SK-N-SH (cell line): ENCODE measurements around the gene MACROD2. TPM values are rescaled to one million over a fixed set of nuclear protein-coding genes. Genes with fewer than 3 reads are reported as not detected.

ENCODE experiments used
- CTCF ChIA-PET: fragments of 300-600, 350-600 bp; formaldehyde crosslinking; extraction: SDS; loops from one replicate; lab custom pipeline; 2021; lab: Yijun Ruan, JAX
- POLR2A ChIA-PET: fragments of 350-600 bp; sonication (Branson Sonifier 250); formaldehyde crosslinking; extraction: SDS; loops from one replicate; lab custom pipeline; 2020; ENCODE audit warnings: antibody characterized with exemption, inconsistent platforms; lab: Yijun Ruan, JAX
- DNase-seq: peaks from one replicate; pipeline ENCODE4 v3.0.0; 2012
- H2AFZ ChIP-seq: fragments of 200-600 bp; sonication (generic); 2 replicates; pipeline ENCODE4 v1.8.1; 2016; ENCODE audit warnings: antibody characterized with exemption, mild to moderate bottlenecking, low read depth
- H3F3A ChIP-seq: fragments of 200-600 bp; sonication (generic); replicated peaks from 2 replicates; pipeline ENCODE3; 2016; ENCODE audit warnings: antibody characterized with exemption, mild to moderate bottlenecking; ENCODE audit not compliant: insufficient read depth
- H3K27ac ChIP-seq, 2 experiments: fragments of 200-500 bp in 1 of 2; fragments of 200-600 bp in 1 of 2; sonication (Bioruptor generic) in 1 of 2; sonication (generic), shearing (Covaris generic) in 1 of 2; 2 replicates each; pipeline versions ENCODE4 v1.5.1 to v1.6.1; 2014 to 2016; ENCODE audit warnings: low read depth in 2 of 2, inconsistent platforms in 1 of 2, low read length in 1 of 2, mild to moderate bottlenecking in 1 of 2, mixed read lengths in 1 of 2
- H3K27me3 ChIP-seq: fragments of 200-600 bp; sonication (generic), shearing (Covaris generic); 2 replicates; pipeline ENCODE4 v1.6.1; 2016; ENCODE audit warnings: mixed run types; ENCODE audit not compliant: insufficient read depth
- H3K36me3 ChIP-seq, 2 experiments: fragments of 200-500 bp in 1 of 2; fragments of 200-600 bp in 1 of 2; sonication (Bioruptor generic) in 1 of 2; sonication (generic) in 1 of 2; replicated peaks in 1 of 2; 2 replicates each; pipeline versions ENCODE3 to v1.5.1; 2014 to 2016; ENCODE audit warnings: low read length in 1 of 2, mild to moderate bottlenecking in 1 of 2; ENCODE audit not compliant: insufficient read depth in 2 of 2, control insufficient read depth in 1 of 2
- H3K4me1 ChIP-seq, 2 experiments: fragments of 200-500 bp in 1 of 2; fragments of 200-600 bp in 1 of 2; sonication (Bioruptor generic) in 1 of 2; sonication (generic), shearing (Covaris generic) in 1 of 2; 2 replicates each; pipeline versions ENCODE4 v1.5.1 to v1.6.1; 2014 to 2016; ENCODE audit warnings: low read depth in 1 of 2, low read length in 1 of 2, mixed run types in 1 of 2; ENCODE audit not compliant: insufficient read depth in 2 of 2, control insufficient read depth in 1 of 2
- H3K4me2 ChIP-seq: fragments of 200-600 bp; sonication (generic), shearing (Covaris generic); 2 replicates; pipeline ENCODE4 v1.6.1; 2017; ENCODE audit warnings: mixed run types
- H3K4me3 ChIP-seq, 2 experiments: fragments of 200-500 bp in 1 of 2; fragments of 200-600 bp in 1 of 2; sonication (Bioruptor generic) in 1 of 2; sonication (generic), shearing (Covaris generic) in 1 of 2; 2 replicates each; pipeline versions ENCODE4 v1.5.1 to v1.8.1; 2014 to 2016; ENCODE audit warnings: low read depth in 2 of 2, inconsistent platforms in 1 of 2, low read length in 1 of 2, mild to moderate bottlenecking in 1 of 2, mixed read lengths in 1 of 2, moderate library complexity in 1 of 2
- H3K79me2 ChIP-seq: fragments of 200-600 bp; sonication (generic); 2 replicates; pipeline ENCODE4 v1.8.1; 2017; ENCODE audit warnings: mild to moderate bottlenecking; ENCODE audit not compliant: insufficient read depth
- H3K9ac ChIP-seq: fragments of 200-600 bp; sonication (generic); 2 replicates; pipeline ENCODE4 v1.6.1; 2017; ENCODE audit warnings: mixed run types
- H3K9me2 ChIP-seq: fragments of 200-600 bp; sonication (generic); 2 replicates; pipeline ENCODE4 v1.6.1; 2017; ENCODE audit warnings: mixed run types
- H3K9me3 ChIP-seq: fragments of 200-600 bp; sonication (generic); 2 replicates; pipeline ENCODE4 v1.6.1; 2017; ENCODE audit warnings: mixed run types, mild to moderate bottlenecking, moderate library complexity
- H4K20me1 ChIP-seq: fragments of 200-600 bp; sonication (generic); 2 replicates; pipeline ENCODE4 v1.6.1; 2017; ENCODE audit warnings: mild to moderate bottlenecking, mixed run types; ENCODE audit not compliant: insufficient read depth
- ELF1 ChIP-seq: IDR thresholded peaks from 2 replicates; pipeline ENCODE4 v1.4.0; 2012
- EZH2phosphoT487 ChIP-seq: fragments of 200-600 bp; sonication (generic); IDR thresholded peaks from 2 replicates; pipeline ENCODE4 v1.6.1; 2017; ENCODE audit warnings: low read depth, mixed run types, mild to moderate bottlenecking, antibody characterized with exemption, moderate library complexity, borderline replicate concordance
- IRF3 ChIP-seq: fragments of 150-350 bp; IDR thresholded peaks from 2 replicates; pipeline ENCODE4 v1.6.1; 2016; ENCODE audit warnings: mild to moderate bottlenecking, low read depth, low read length
- JUND ChIP-seq: IDR thresholded peaks from 2 replicates; pipeline ENCODE4 v1.4.0; 2012
- RAD21 ChIP-seq: IDR thresholded peaks from 2 replicates; pipeline ENCODE4 v1.6.1; 2012; ENCODE audit warnings: mild to moderate bottlenecking, low read length
- REST ChIP-seq: IDR thresholded peaks from 2 replicates; pipeline ENCODE4 v1.6.1; 2012; ENCODE audit warnings: mild to moderate bottlenecking, low read depth, low read length, moderate library complexity
- RXRA ChIP-seq: IDR thresholded peaks from 2 replicates; pipeline ENCODE4 v1.4.0; 2012; ENCODE audit warnings: low read depth, mild to moderate bottlenecking, borderline replicate concordance
- SMC3 ChIP-seq: IDR thresholded peaks from 2 replicates; pipeline ENCODE4 v1.6.1; 2012; ENCODE audit warnings: low read depth, low read length, improper control_type of control experiment
- TCF12 ChIP-seq: IDR thresholded peaks from 2 replicates; pipeline ENCODE4 v1.4.0; 2012
- USF1 ChIP-seq: IDR thresholded peaks from 2 replicates; pipeline ENCODE4 v1.4.0; 2012; ENCODE audit warnings: low read depth, borderline replicate concordance
- YY1 ChIP-seq: IDR thresholded peaks from 2 replicates; pipeline ENCODE4 v1.4.0; 2012; ENCODE audit warnings: low read depth, mild to moderate bottlenecking
- ZBTB33 ChIP-seq: IDR thresholded peaks from 2 replicates; pipeline ENCODE4 v1.4.0; 2012; ENCODE audit warnings: low read depth, borderline replicate concordance
- WGBS: methylation state at CpG from one replicate; pipeline ENCODE4 v1.1.6; 2017; ENCODE audit warnings: low lambda C conversion rate; 5-methylcytosine and 5-hydroxymethylcytosine counted together
- polyA plus RNA-seq, 3 experiments: library from polyadenylated mRNA; depleted of rRNA; stranded (reverse); fragments of >200 nt; gene quantifications; 2 replicates each; pipeline ENCODE4 v1.2.3, GENCODE V29; 2012

Gene MACROD2
- polyA plus RNA-seq, 1 of the 3 experiments (the other 2 are of a cell fraction), result 0.33 TPM

GRCh38 chr20:14879839-14880238 is 884.5 kb downstream of the MACROD2 start:
- H4K20me1 ChIP-seq, result no peaks in the 10 kb centered on the region
- CTCF ChIA-PET, result no interaction called here
- peak overlapping the region; percentile 56 for H2AFZ ChIP-seq
- no peaks in the 10 kb centered on the region for H3K27me3 ChIP-seq
- H3K36me3 ChIP-seq, result no peaks in the 10 kb centered on the region
- H3K9me3 ChIP-seq, result no peaks in the 10 kb centered on the region
- peak overlapping the region; percentile 7; the same call in 1 of the 2 replicates for H3K4me2 ChIP-seq
- 0 out of 4 replicates have a peak, but pooled peaks cover 0 to 5% of the 10 kb centered on the region in 2 experiments for H3K4me1 ChIP-seq
- no peak for DNase-seq
- H3K27ac ChIP-seq, result peak overlapping the region in 1 of 2 experiments; percentile 87; a peak in 3 of 4 replicates
- no peak overlapping the region for H3K4me3 ChIP-seq
- peak overlapping the region; percentile 8; the same call in 1 of the 2 replicates for H3K9ac ChIP-seq
- H3K79me2 ChIP-seq, result no peaks in the 10 kb centered on the region
- H3K9me2 ChIP-seq, result no peaks in the 10 kb centered on the region
- WGBS, result 89% methylated on average over 5 of the region's 5 CpGs
- POLR2A ChIA-PET, result no interaction called here
- peaks cover 6% of the 10 kb centered on the region for H3F3A ChIP-seq
- no peak for TF ChIP-seq USF1
- no peak for TF ChIP-seq SMC3
- no peak for TF ChIP-seq REST
- TF ChIP-seq JUND, result no peak
- no peak for TF ChIP-seq ELF1

GRCh38 chr20:14881518-14881917 is 886.2 kb downstream of the MACROD2 start:
- Histone ChIP-seq H3K27me3 (no peaks in the 10 kb centered on the region), H3K9ac (no peak overlapping the region), H4K20me1 (no peaks in the 10 kb centered on the region), H3K4me1 (0 out of 4 replicates have a peak, but pooled peaks cover 0 to 5% of the 10 kb centered on the region in 2 experiments), H3F3A (peaks cover 6% of the 10 kb centered on the region), H3K4me3 (no peak overlapping the region), H3K36me3 (no peaks in the 10 kb centered on the region), H3K9me2 (no peaks in the 10 kb centered on the region), H3K9me3 (no peaks in the 10 kb centered on the region), H3K79me2 (no peaks in the 10 kb centered on the region), H3K4me2 (no peak overlapping the region), H2AFZ (no peak overlapping the region), H3K27ac (no peak overlapping the region)
- CTCF ChIA-PET, result interaction anchor here (0.5 kb wide), 1 partner anchor 163 kb away, joined by 3 read pairs; no protein-coding TSS in a partner anchor
- POLR2A ChIA-PET, result no interaction called here
- DNase-seq, result no peak
- no peak for TF ChIP-seq YY1
- WGBS, result 96% methylated on average over 2 of the region's 2 CpGs

GRCh38 chr20:14882157-14882556 is 886.8 kb downstream of the MACROD2 start:
- Histone ChIP-seq H3K79me2 (no peaks in the 10 kb centered on the region), H3K4me2 (no peak overlapping the region), H3F3A (peaks cover 6% of the 10 kb centered on the region), H3K9me3 (no peaks in the 10 kb centered on the region), H3K9ac (no peak overlapping the region)
- POLR2A ChIA-PET, result no interaction called here
- 74% methylated on average over 2 of the region's 2 CpGs for WGBS
- TF ChIP-seq RXRA, result no peak
- no peak for TF ChIP-seq RAD21
- TF ChIP-seq ZBTB33, result no peak
- no peak for TF ChIP-seq EZH2phosphoT487
- TF ChIP-seq TCF12, result no peak
- no peak for TF ChIP-seq IRF3
- TF ChIP-seq, all 33 proteins: peak for 0
- CTCF ChIA-PET, result no interaction called here
- Histone ChIP-seq H3K27ac (no peak overlapping the region), H3K9me2 (no peaks in the 10 kb centered on the region), H3K27me3 (no peaks in the 10 kb centered on the region), H3K4me3 (no peak overlapping the region), H3K36me3 (no peaks in the 10 kb centered on the region), H3K4me1 (0 out of 4 replicates have a peak, but pooled peaks cover 0 to 5% of the 10 kb centered on the region in 2 experiments), H4K20me1 (no peaks in the 10 kb centered on the region), H2AFZ (no peak overlapping the region)
- no peak for DNase-seq
